Thyroid gland (tissue), 4 donors: ENCODE measurements around the gene COMTD1.

Source experiments
- POLR2A ChIP-seq, 2 donors: fragments of 450-650 bp; IDR thresholded peaks; one replicate each; pipeline ENCODE4 v1.6.1; 2017; ENCODE audit warnings: antibody characterized with exemption in 2 of 2, mild to moderate bottlenecking in 2 of 2, moderate library complexity in 1 of 2
- TF ChIP-seq, protein P1 (sequence below), 6 experiments: fragments of 200-600 bp in 3 of 6; fragments of 450-650 bp in 3 of 6; sonication (generic) in 3 of 6; IDR thresholded peaks; one replicate each; pipeline ENCODE4 v1.5.1; 2016 to 2019; ENCODE audit warnings: antibody characterized with exemption in 6 of 6, mild to moderate bottlenecking in 2 of 6, inconsistent platforms in 1 of 6, moderate library complexity in 1 of 6

- TF ChIP-seq, protein P1, sequence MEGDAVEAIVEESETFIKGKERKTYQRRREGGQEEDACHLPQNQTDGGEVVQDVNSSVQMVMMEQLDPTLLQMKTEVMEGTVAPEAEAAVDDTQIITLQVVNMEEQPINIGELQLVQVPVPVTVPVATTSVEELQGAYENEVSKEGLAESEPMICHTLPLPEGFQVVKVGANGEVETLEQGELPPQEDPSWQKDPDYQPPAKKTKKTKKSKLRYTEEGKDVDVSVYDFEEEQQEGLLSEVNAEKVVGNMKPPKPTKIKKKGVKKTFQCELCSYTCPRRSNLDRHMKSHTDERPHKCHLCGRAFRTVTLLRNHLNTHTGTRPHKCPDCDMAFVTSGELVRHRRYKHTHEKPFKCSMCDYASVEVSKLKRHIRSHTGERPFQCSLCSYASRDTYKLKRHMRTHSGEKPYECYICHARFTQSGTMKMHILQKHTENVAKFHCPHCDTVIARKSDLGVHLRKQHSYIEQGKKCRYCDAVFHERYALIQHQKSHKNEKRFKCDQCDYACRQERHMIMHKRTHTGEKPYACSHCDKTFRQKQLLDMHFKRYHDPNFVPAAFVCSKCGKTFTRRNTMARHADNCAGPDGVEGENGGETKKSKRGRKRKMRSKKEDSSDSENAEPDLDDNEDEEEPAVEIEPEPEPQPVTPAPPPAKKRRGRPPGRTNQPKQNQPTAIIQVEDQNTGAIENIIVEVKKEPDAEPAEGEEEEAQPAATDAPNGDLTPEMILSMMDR (IDR thresholded peaks at IDR 0.05), result no peak
- TF ChIP-seq POLR2A (IDR thresholded peaks at IDR 0.05), result no peak
These were observed 6.9 kb downstream of the COMTD1 start for GRCh38 chr10:75228834-75229233.
